GM19468 (cell line): ENCODE measurements around the gene INHBB.
"Not testable (repeated sequence)": the region's sequence is repeated elsewhere in the genome, so short reads cannot be mapped to it uniquely, and the experiment has no call there.

ENCODE experiments used
- ATAC-seq: cut with Tn5 transposase; IDR thresholded peaks from one replicate; pipeline ENCODE4 v1.9.1; 2021; ENCODE audit warnings: mild to moderate bottlenecking, moderate library complexity, moderate number of reproducible peaks; ENCODE audit not compliant: unreplicated experiment; ENCODE audit errors: extremely low read depth

INHBB gene

GRCh38 chr2:120346026-120346666, at the start of gene INHBB:
INHBB (plus strand) TSS chr2:120346136; CDS start chr2:120346189, 53 bp downstream.
- no peak for ATAC-seq

- ATAC-seq: no peak
Observed at GRCh38 chr2:120298173-120298835, 47.6 kb upstream of the INHBB start.

GRCh38 chr2:120299004-120299403, 46.9 kb upstream of the INHBB start:
- ATAC-seq: no peak

- ATAC-seq: no peak
Observed at GRCh38 chr2:120299561-120299960, 46.4 kb upstream of the INHBB start.

GRCh38 chr2:120300385-120300784, 45.6 kb upstream of the INHBB start:
- ATAC-seq: no peak

- no peak for ATAC-seq
Observed at GRCh38 chr2:120301284-120301683, 44.7 kb upstream of the INHBB start.

- ATAC-seq: no peak
Observed at GRCh38 chr2:120302301-120302700, 43.6 kb upstream of the INHBB start.

- ATAC-seq: no peak
Observed at GRCh38 chr2:120303177-120303576, 42.8 kb upstream of the INHBB start.

GRCh38 chr2:120305296-120305695, 40.6 kb upstream of the INHBB start:
- no peak for ATAC-seq

- ATAC-seq: no peak
Observed at GRCh38 chr2:120305937-120306490, 39.9 kb upstream of the INHBB start.

- no peak for ATAC-seq
Observed at GRCh38 chr2:120307482-120307881, 38.5 kb upstream of the INHBB start.

- no peak for ATAC-seq
Observed at GRCh38 chr2:120308038-120308910, 37.7 kb upstream of the INHBB start.

GRCh38 chr2:120310136-120310535, 35.8 kb upstream of the INHBB start:
- ATAC-seq: no peak

- ATAC-seq: not testable (repeated sequence)
Observed at GRCh38 chr2:120310841-120311240, 35.1 kb upstream of the INHBB start.

- no peak for ATAC-seq
Observed at GRCh38 chr2:120312076-120312475, 33.9 kb upstream of the INHBB start.

- ATAC-seq: no peak
Observed at GRCh38 chr2:120312860-120313694, 32.9 kb upstream of the INHBB start.

GRCh38 chr2:120313695-120314615, 32.0 kb upstream of the INHBB start:
- ATAC-seq: no peak

GRCh38 chr2:120314690-120315366, 31.1 kb upstream of the INHBB start:
- no peak for ATAC-seq
